Mucosa of rectum (tissue), 2 donors: ENCODE measurements around the gene SAT1.

Source experiments
- H3K27ac ChIP-seq, 2 donors: one replicate each; pipeline ENCODE4 v1.7.0; 2013; ENCODE audit warnings: inconsistent platforms in 2 of 2, low read depth in 2 of 2, low read length in 2 of 2
- H3K27me3 ChIP-seq, 2 donors: one replicate each; pipeline ENCODE4 v1.7.0; 2013; ENCODE audit warnings: low read length in 2 of 2; ENCODE audit not compliant: control insufficient read depth in 2 of 2, insufficient read depth in 2 of 2
- H3K36me3 ChIP-seq, 2 donors: one replicate each; pipeline ENCODE4 v1.7.0; 2013; ENCODE audit warnings: low read length in 2 of 2; ENCODE audit not compliant: control insufficient read depth in 2 of 2, insufficient read depth in 2 of 2
- H3K4me1 ChIP-seq, 2 donors: one replicate each; pipeline ENCODE4 v1.7.0; 2013; ENCODE audit warnings: low read length in 2 of 2, mild to moderate bottlenecking in 1 of 2; ENCODE audit not compliant: control insufficient read depth in 2 of 2, insufficient read depth in 2 of 2
- H3K4me3 ChIP-seq, 2 donors: one replicate each; pipeline ENCODE4 v1.7.0; 2013; ENCODE audit warnings: low read length in 2 of 2
- H3K9ac ChIP-seq, 2 donors: one replicate each; pipeline ENCODE4 v1.7.0; 2013; ENCODE audit warnings: low read length in 2 of 2, low read depth in 1 of 2, mild to moderate bottlenecking in 1 of 2
- H3K9me3 ChIP-seq, 2 donors: one replicate each; pipeline ENCODE4 v1.7.0; 2013; ENCODE audit warnings: low read length in 2 of 2; ENCODE audit not compliant: control insufficient read depth in 2 of 2
- donor health status: healthy.
- donor health status: Normal muscosa, but diverticular disease.

The SAT1 gene

GRCh38 chrX:23819385-23820234 lies 36.6 kb downstream of the SAT1 start:
- H3K9ac ChIP-seq: no peak overlapping the region
- no peak overlapping the region for H3K4me3 ChIP-seq
- H3K27me3 ChIP-seq: no peaks in the 10 kb centered on the region
- no peaks in the 10 kb centered on the region for H3K36me3 ChIP-seq
- peaks cover 6 to 18% of the 10 kb centered on the region in 2 donors for H3K4me1 ChIP-seq
- peak overlapping the region in 1 of 2 donors; percentile 30 for H3K27ac ChIP-seq
- no peaks in the 10 kb centered on the region for H3K9me3 ChIP-seq

- peaks cover 6 to 18% of the 10 kb centered on the region in 2 donors for H3K4me1 ChIP-seq
- no peak overlapping the region for H3K4me3 ChIP-seq
- no peaks in the 10 kb centered on the region for H3K36me3 ChIP-seq
- no peaks in the 10 kb centered on the region for H3K9me3 ChIP-seq
- H3K9ac ChIP-seq: no peak overlapping the region
- H3K27ac ChIP-seq: peak overlapping the region in 1 of 2 donors; percentile 30
- no peaks in the 10 kb centered on the region for H3K27me3 ChIP-seq
Measured at GRCh38 chrX:23820235-23820782, 37.3 kb downstream of the SAT1 start.

GRCh38 chrX:23821847-23822246 lies 38.9 kb downstream of the SAT1 start:
- Histone ChIP-seq H3K36me3 (no peaks in the 10 kb centered on the region), H3K4me1 (peaks cover 6 to 9% of the 10 kb centered on the region in 2 donors), H3K4me3 (no peak overlapping the region), H3K9me3 (no peaks in the 10 kb centered on the region), H3K27ac (peak overlapping the region; percentile 69 to 82), H3K9ac (peak overlapping the region in 1 of 2 donors; percentile 47), H3K27me3 (no peaks in the 10 kb centered on the region)

GRCh38 chrX:23822397-23822796 lies 39.4 kb downstream of the SAT1 start:
- peaks cover 5 to 6% of the 10 kb centered on the region in 2 donors for H3K4me1 ChIP-seq
- no peaks in the 10 kb centered on the region for H3K36me3 ChIP-seq
- no peaks in the 10 kb centered on the region for H3K9me3 ChIP-seq
- H3K27me3 ChIP-seq: no peaks in the 10 kb centered on the region
- H3K9ac ChIP-seq: no peak overlapping the region
- H3K27ac ChIP-seq: peak overlapping the region; percentile 69 to 82
- peak overlapping the region in 1 of 2 donors; percentile 7 for H3K4me3 ChIP-seq

GRCh38 chrX:23822841-23823240 lies 39.9 kb downstream of the SAT1 start:
- Histone ChIP-seq H3K4me3 (peak overlapping the region in 1 of 2 donors; percentile 7), H3K36me3 (no peaks in the 10 kb centered on the region), H3K27ac (peak overlapping the region; percentile 51 to 69)

GRCh38 chrX:23825675-23826074 lies 42.7 kb downstream of the SAT1 start:
- Histone ChIP-seq H3K27ac (no peak overlapping the region), H3K4me1 (peaks cover 5 to 6% of the 10 kb centered on the region in 2 donors), H3K9ac (no peak overlapping the region), H3K27me3 (no peaks in the 10 kb centered on the region), H3K9me3 (no peaks in the 10 kb centered on the region), H3K4me3 (no peak overlapping the region), H3K36me3 (no peaks in the 10 kb centered on the region)

More at GRCh38 chrX:23822841-23823240, 39.9 kb downstream of the SAT1 start:
- H3K9me3 ChIP-seq: no peaks in the 10 kb centered on the region
- H3K27me3 ChIP-seq: no peaks in the 10 kb centered on the region
- H3K4me1 ChIP-seq: peaks cover 5 to 6% of the 10 kb centered on the region in 2 donors
- peak overlapping the region in 1 of 2 donors; percentile 24 for H3K9ac ChIP-seq

- no peaks in the 10 kb centered on the region for H3K36me3 ChIP-seq
- H3K4me1 ChIP-seq: peaks cover 5 to 6% of the 10 kb centered on the region in 2 donors
- H3K27me3 ChIP-seq: no peaks in the 10 kb centered on the region
- no peaks in the 10 kb centered on the region for H3K9me3 ChIP-seq
- H3K4me3 ChIP-seq: no peak overlapping the region
- no peak overlapping the region for H3K27ac ChIP-seq
- no peak overlapping the region for H3K9ac ChIP-seq
Measured at GRCh38 chrX:23826216-23826615, 43.2 kb downstream of the SAT1 start.

- no peak overlapping the region for H3K4me3 ChIP-seq
- no peak overlapping the region for H3K9ac ChIP-seq
- no peaks in the 10 kb centered on the region for H3K36me3 ChIP-seq
- H3K27ac ChIP-seq: no peak overlapping the region
- no peaks in the 10 kb centered on the region for H3K9me3 ChIP-seq
- peaks cover 5 to 6% of the 10 kb centered on the region in 2 donors for H3K4me1 ChIP-seq
- H3K27me3 ChIP-seq: no peaks in the 10 kb centered on the region
Measured at GRCh38 chrX:23826653-23827052, 43.7 kb downstream of the SAT1 start.

- no peaks in the 10 kb centered on the region for H3K4me1 ChIP-seq
- H3K9ac ChIP-seq: no peak overlapping the region
- no peaks in the 10 kb centered on the region for H3K36me3 ChIP-seq
- H3K4me3 ChIP-seq: no peak overlapping the region
- no peaks in the 10 kb centered on the region for H3K27me3 ChIP-seq
- no peak overlapping the region for H3K27ac ChIP-seq
- H3K9me3 ChIP-seq: no peaks in the 10 kb centered on the region
Measured at GRCh38 chrX:23828881-23829280, 45.9 kb downstream of the SAT1 start.

GRCh38 chrX:23832721-23833120 lies 49.7 kb downstream of the SAT1 start:
- no peak overlapping the region for H3K4me3 ChIP-seq
- no peak overlapping the region for H3K27ac ChIP-seq
- H3K4me1 ChIP-seq: no peaks in the 10 kb centered on the region
- no peak overlapping the region for H3K9ac ChIP-seq
- H3K9me3 ChIP-seq: no peaks in the 10 kb centered on the region
- no peaks in the 10 kb centered on the region for H3K27me3 ChIP-seq
- no peaks in the 10 kb centered on the region for H3K36me3 ChIP-seq
